ENCODE data around the gene SEPTIN1.
"Not testable (repeated sequence)": the region's sequence is repeated elsewhere in the genome, so short reads cannot be mapped to it uniquely, and the experiment has no call there.

SEPTIN1 gene

DNA sequence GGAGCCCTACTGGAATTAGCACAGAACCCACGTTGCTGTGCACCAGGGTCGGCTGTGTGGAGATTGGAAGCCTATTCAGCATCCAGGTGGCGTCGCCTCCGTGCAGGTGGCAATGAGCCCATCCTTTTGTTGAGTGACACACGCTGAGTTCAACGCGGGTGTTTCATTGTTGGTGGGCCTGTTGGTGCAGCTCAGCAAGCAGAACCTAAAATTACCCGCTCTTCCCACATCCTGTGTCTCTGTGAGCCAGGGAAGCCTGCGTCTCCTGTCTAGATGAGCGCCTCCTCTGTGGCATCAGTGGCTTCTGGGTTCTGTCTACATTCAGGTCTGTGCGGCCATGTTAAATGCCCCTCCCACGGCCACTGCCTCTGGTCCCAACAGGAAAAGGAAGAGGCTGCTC, 41.7 kb downstream of the SEPTIN1 start:
- no peak for DNase-seq (ENCODE audit: low spot score)

DNA sequence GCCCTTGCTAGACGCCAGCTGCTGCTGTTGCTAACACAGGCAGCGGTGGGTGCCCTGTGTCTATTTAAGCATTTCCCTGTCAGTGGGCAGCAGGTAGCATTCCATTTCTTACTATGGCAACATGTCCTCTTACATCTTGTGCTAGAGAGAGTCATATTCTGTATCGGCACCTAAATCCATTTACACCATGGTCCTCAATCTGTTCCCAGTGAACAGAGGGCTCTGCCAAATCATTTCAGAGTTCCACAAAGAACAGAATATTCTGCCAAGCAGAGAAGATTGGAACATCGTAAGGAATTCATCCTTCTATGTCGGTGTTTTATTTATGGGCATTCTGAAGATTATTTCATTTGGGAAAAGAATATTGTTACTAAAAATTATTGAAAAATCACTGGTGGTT, 43.6 kb downstream of the SEPTIN1 start:
- DNase-seq (ENCODE audit: low spot score): not testable (repeated sequence)

DNA sequence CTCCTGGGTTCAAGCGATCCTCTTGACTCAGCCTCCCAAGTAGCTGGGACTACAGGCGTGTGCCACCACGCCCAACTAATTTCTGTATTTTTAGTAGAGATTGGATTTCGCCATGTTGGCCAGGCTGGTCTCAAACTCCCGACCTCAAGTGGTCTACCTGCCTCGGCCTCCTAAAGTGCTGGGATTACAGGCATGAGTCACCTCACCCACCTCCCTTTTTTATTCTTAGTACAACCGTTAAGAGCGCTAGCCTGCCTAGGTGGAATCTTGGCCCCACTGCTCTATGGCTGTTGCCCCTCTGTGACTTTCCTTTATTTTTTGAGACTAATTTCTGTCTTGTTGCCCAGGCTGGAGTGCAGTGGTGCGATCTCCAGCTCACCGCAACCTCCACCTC, 44.4 kb downstream of the SEPTIN1 start:
- DNase-seq (ENCODE audit: low spot score): not testable (repeated sequence)

DNA sequence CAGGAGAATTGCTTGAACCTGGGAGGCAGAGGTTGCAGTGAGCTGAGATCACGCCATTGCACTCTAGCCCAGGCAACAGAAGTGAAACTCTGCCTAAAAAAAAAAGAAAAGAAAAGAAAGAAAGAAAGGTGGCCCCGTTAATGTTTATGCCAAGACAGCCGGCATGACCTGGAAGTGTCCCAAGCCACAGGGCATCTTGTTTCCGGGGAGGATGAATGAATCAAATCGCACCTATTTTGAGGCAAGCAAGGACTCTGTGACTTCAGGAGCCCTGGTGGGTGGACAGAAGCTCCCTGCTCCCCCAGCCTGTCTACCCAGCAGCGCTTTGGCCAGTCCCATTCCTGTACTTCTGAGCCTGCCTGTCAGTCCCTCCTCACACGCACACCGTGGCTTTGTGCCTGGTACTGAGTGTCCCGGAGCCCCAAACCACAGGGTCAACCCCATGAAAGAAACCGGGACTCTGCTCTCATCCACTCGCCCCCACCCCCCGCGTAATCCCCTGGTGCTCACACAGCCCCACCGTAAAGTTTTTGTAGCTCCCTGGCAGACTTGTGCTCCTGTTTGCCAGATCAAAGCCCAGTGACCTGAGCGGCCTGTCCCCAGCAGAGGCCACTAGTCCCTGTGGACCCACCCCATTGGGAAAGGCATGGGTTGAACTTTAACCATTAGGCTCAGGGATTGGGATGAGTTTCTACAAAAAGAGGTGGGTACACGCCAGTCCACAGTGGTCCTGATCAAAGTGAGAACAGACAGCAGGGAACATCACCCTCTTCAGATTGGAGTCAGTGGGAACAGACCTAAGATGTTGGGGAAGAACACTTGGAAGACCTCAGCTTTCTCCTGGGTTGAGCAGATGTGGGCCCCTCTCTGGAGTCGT, 46.5 kb downstream of the SEPTIN1 start:
- peak; percentile 25 for DNase-seq (ENCODE audit: low spot score)

DNA sequence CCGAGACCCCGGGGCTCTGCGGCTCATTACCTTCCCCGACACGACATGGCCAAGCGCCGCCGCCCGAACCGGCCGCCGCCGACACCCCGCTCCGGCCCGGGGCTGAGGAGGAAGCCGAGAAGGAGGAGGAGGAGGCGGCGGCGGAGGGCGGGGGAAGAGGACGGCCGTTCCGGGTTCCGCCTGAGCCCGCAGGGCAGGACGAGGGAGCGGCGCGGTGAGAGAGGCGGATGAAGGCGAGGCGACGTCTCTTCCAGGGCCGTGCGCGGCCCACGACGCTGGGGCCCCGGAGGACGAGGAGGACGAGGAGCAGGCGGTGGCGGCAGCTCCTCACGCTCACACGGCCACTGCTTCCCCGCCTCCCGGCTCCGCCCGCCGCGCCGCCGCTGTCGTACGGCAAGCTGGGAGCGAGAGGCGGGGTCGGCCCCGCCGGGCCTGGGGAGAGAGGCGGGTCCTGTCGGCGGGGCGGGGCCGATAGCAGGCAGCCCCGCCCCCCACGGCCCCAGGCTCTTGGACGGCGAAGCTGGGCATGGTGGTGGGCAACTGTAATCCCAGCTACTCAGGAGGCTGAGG, 47.2 kb downstream of the SEPTIN1 start:
- DNase-seq (ENCODE audit: low spot score): peak; percentile 78

DNA sequence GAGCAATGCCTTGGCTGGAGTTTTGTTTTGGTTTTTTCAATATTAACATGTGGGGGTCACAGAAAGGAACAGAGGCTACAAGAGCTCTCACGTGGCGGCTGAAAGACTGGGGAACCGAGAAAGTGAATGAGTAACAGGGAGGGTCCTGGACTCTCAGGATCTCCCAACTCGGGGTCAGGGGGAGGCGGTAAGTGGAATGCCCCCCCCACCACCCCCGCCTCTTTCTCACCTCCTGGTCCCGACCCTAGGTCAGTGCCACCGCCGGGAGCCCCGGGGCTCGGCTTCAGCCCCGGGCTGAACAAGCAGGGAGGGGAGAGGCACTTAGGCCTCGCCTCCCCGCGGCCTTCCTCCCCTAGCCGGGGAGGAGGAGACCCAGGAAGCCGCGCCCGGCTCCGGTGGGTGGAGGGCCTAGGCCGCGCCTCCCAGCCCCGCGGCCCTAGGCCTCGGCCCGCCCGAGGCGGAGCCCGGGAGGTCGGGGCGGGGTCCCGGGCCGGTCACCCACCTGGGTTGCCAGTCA, 47.8 kb downstream of the SEPTIN1 start:
- peak; percentile 66 for DNase-seq (ENCODE audit: low spot score)

Data from D341Med (cell line).